HepG2 (cell line): ENCODE measurements around the gene YBX2. TPM values are rescaled to one million over a fixed set of nuclear protein-coding genes. Genes with fewer than 3 reads are reported as not detected.

Experiments
- AGO2 ChIP-seq: fragments of 200-400 bp; formaldehyde crosslinking; optimal IDR thresholded peaks from 2 replicates; pipeline ENCODE3; 2017; ENCODE audit warnings: mild to moderate bottlenecking, low read depth, low read length, moderate library complexity
- ATF6 ChIP-seq: sonication (generic); formaldehyde crosslinking; conservative IDR thresholded peaks from 2 replicates; pipeline ENCODE4 v1.4.0; 2020; ENCODE audit warnings: missing genetic modification reagents
- BORCS8-MEF2B ChIP-seq: sonication (generic); formaldehyde crosslinking; IDR thresholded peaks from 2 replicates; pipeline ENCODE4 v1.8.0; 2022; ENCODE audit warnings: mild to moderate bottlenecking, missing genetic modification reagents
- CHCHD3 ChIP-seq: sonication (generic); formaldehyde crosslinking; IDR thresholded peaks from 2 replicates; pipeline ENCODE4 v1.8.0; 2022; ENCODE audit warnings: mild to moderate bottlenecking, missing genetic modification reagents, moderate library complexity
- CHD4 ChIP-seq: fragments of 200-600 bp; sonication (generic); IDR thresholded peaks from 2 replicates; pipeline ENCODE4 v1.7.0; 2017; ENCODE audit warnings: mild to moderate bottlenecking, low read length, borderline replicate concordance
- DMAP1 ChIP-seq: IDR thresholded peaks from 2 replicates; pipeline ENCODE4 v1.6.1; 2016
- EED ChIP-seq: sonication (generic); formaldehyde crosslinking; IDR thresholded peaks from 2 replicates; pipeline ENCODE4 v1.5.0; 2020; ENCODE audit warnings: mild to moderate bottlenecking, missing genetic modification reagents
- KLF13 ChIP-seq: sonication (generic); formaldehyde crosslinking; IDR thresholded peaks from 2 replicates; pipeline ENCODE4 v1.4.0; 2020; ENCODE audit warnings: mild to moderate bottlenecking, missing genetic modification reagents
- MEIS1 ChIP-seq: sonication (generic); formaldehyde crosslinking; IDR thresholded peaks from 2 replicates; pipeline ENCODE4 v1.9.0; 2021; ENCODE audit warnings: mild to moderate bottlenecking, missing genetic modification reagents, moderate library complexity, borderline replicate concordance
- MTA3 ChIP-seq: sonication (generic); formaldehyde crosslinking; IDR thresholded peaks from 2 replicates; pipeline ENCODE4 v1.4.0; 2020; ENCODE audit warnings: missing genetic modification reagents
- PHF5A ChIP-seq: IDR thresholded peaks from one replicate; pipeline ENCODE4 v1.6.1; 2018; ENCODE audit warnings: low read depth, missing genetic modification reagents; ENCODE audit not compliant: unreplicated experiment
- SOX13 ChIP-seq, 3 experiments: fragments of 450-650 bp in 1 of 3; sonication (generic) in 1 of 3; formaldehyde crosslinking in 1 of 3; IDR thresholded peaks in 2 of 3; conservative IDR thresholded peaks in 1 of 3; 2 replicates each; pipeline versions ENCODE4 v1.5.0 to v1.6.1; 2016 to 2020; ENCODE audit warnings: antibody characterized with exemption in 1 of 3, mild to moderate bottlenecking in 1 of 3, missing compliant biosample characterization in 1 of 3, missing genetic modification reagents in 1 of 3, moderate library complexity in 1 of 3
- ZBTB49 ChIP-seq: sonication (generic); formaldehyde crosslinking; IDR thresholded peaks from 2 replicates; pipeline ENCODE4 v1.4.0; 2020; ENCODE audit warnings: missing genetic modification reagents, borderline replicate concordance
- ZBTB8A ChIP-seq: sonication (generic); formaldehyde crosslinking; IDR thresholded peaks from 2 replicates; pipeline ENCODE4 v1.4.0; 2020; ENCODE audit warnings: mild to moderate bottlenecking, low read depth, missing genetic modification reagents, borderline replicate concordance
- ZKSCAN8 ChIP-seq: IDR thresholded peaks from 2 replicates; pipeline ENCODE4 v1.6.1; 2016; ENCODE audit warnings: borderline replicate concordance, missing genetic modification reagents, missing compliant biosample characterization
- ZNF235 ChIP-seq: sonication (generic); formaldehyde crosslinking; IDR thresholded peaks from 2 replicates; pipeline ENCODE4 v1.8.1; 2023; ENCODE audit warnings: mild to moderate bottlenecking, missing genetic modification reagents, borderline replicate concordance
- ZNF296 ChIP-seq: sonication (generic); formaldehyde crosslinking; conservative IDR thresholded peaks from 2 replicates; pipeline ENCODE4 v1.5.0; 2020; ENCODE audit warnings: mild to moderate bottlenecking, missing genetic modification reagents
- ZNF333 ChIP-seq: sonication (generic); formaldehyde crosslinking; IDR thresholded peaks from 2 replicates; pipeline ENCODE4 v1.4.0; 2020; ENCODE audit warnings: mild to moderate bottlenecking, missing genetic modification reagents, borderline replicate concordance
- ZNF773 ChIP-seq: sonication (generic); formaldehyde crosslinking; IDR thresholded peaks from 2 replicates; pipeline ENCODE4 v1.4.0; 2020; ENCODE audit warnings: missing genetic modification reagents, borderline replicate concordance
- ZNF780A ChIP-seq: sonication (generic); formaldehyde crosslinking; IDR thresholded peaks from 2 replicates; pipeline ENCODE4 v1.8.0; 2022; ENCODE audit warnings: mild to moderate bottlenecking, missing genetic modification reagents, moderate library complexity
- ZNF782 ChIP-seq: sonication (generic); formaldehyde crosslinking; IDR thresholded peaks from 2 replicates; pipeline ENCODE4 v1.4.0; 2020; ENCODE audit warnings: missing genetic modification reagents, mild to moderate bottlenecking, borderline replicate concordance
- ZSCAN29 ChIP-seq: sonication (generic); formaldehyde crosslinking; conservative IDR thresholded peaks from 2 replicates; pipeline ENCODE4 v1.4.0; 2020; ENCODE audit warnings: mild to moderate bottlenecking, missing genetic modification reagents
- polyA plus RNA-seq, 8 experiments: library from polyadenylated mRNA; depleted of rRNA in 3 of 8; stranded (reverse) in 7 of 8; unstranded in 1 of 8; fragments of >200 nt; fragmentation: Illumina TruSeq in 4 of 8; extraction: Trizol in 4 of 8; gene quantifications; 2 replicates each; pipeline versions ENCODE4 v1.2.1 to v1.2.3, GENCODE V29; 2011 to 2016; ENCODE audit warnings: low read depth in 4 of 8, missing spikeins in 1 of 8, mixed read lengths in 1 of 8; ENCODE audit not compliant: insufficient read depth in 1 of 8
- total RNA-seq, 5 experiments: library from RNA; depleted of rRNA; stranded (reverse); fragments of >200 nt; fragmentation: Illumina TruSeq; extraction: Trizol; gene quantifications; 2 replicates each; pipeline ENCODE4 v1.2.3, GENCODE V29; 2016; ENCODE audit warnings: low read depth in 1 of 5
- TF ChIP-seq, protein P1 (sequence below): IDR thresholded peaks from 2 replicates; pipeline ENCODE4 v1.6.1; 2018; ENCODE audit warnings: missing genetic modification reagents, mild to moderate bottlenecking, missing compliant biosample characterization

YBX2 gene
- total and polyA plus RNA-seq, 2 of the 13 experiments (the other 11 are each of a cell fraction or from before 2014, with no cell fraction given) = 0.12 to 0.22 TPM

- TF ChIP-seq ZBTB49 (no peak), ZKSCAN8 (CRISPR knock-in tag) (no peak), ZBTB8A (no peak), MTA3 (CRISPR knock-in tag) (no peak), KLF13 (CRISPR knock-in tag) (no peak), ZNF296 (CRISPR knock-in tag) (0 out of 2 replicates have a peak, but pooled peaks have one; percentile 27), DMAP1 (CRISPR knock-in tag) (peak; percentile 96), ZNF773 (CRISPR knock-in tag) (0 out of 2 replicates have a peak, but pooled peaks have one; percentile 35), AGO2 (peak; percentile 91), PHF5A (CRISPR knock-in tag) (no peak), ZNF780A (no peak), CHCHD3 (CRISPR knock-in tag) (peak; percentile 44; the same call in 1 of the 2 replicates), MEIS1 (CRISPR knock-in tag) (no peak), CHD4 (no peak), EED (CRISPR knock-in tag) (no peak), ATF6 (CRISPR knock-in tag) (no peak), BORCS8-MEF2B (CRISPR knock-in tag) (peak; percentile 30; the same call in 1 of the 2 replicates), ZNF235 (CRISPR knock-in tag) (no peak), ZNF333 (no peak), ZSCAN29 (0 out of 2 replicates have a peak, but pooled peaks have one; percentile 53), ZNF782 (CRISPR knock-in tag) (peak; percentile 16; the same call in 1 of the 2 replicates), SOX13 (IDR thresholded peaks at IDR 0.05) (no peak), SOX13 (CRISPR knock-in tag; conservative IDR thresholded peaks at IDR 0.05 in 1 of 2, IDR thresholded peaks at IDR 0.05 in 1 of 2) (0 out of 4 replicates have a peak, but pooled peaks of 1 of the 2 experiments have one; percentile 8)
- TF ChIP-seq, protein P1, sequence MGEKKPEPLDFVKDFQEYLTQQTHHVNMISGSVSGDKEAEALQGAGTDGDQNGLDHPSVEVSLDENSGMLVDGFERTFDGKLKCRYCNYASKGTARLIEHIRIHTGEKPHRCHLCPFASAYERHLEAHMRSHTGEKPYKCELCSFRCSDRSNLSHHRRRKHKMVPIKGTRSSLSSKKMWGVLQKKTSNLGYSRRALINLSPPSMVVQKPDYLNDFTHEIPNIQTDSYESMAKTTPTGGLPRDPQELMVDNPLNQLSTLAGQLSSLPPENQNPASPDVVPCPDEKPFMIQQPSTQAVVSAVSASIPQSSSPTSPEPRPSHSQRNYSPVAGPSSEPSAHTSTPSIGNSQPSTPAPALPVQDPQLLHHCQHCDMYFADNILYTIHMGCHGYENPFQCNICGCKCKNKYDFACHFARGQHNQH (CRISPR knock-in tag) = no peak
Measured at GRCh38 chr17:7307686-7308624, 13.5 kb upstream of the YBX2 start (continued).
